Neutrophil (primary cell): ENCODE results near the gene PHC3.

Experiments
- H3K27ac ChIP-seq: fragments of 200-600 bp; sonication (generic); 2 replicates; pipeline ENCODE4 v1.5.1; 2016; ENCODE audit warnings: mild to moderate bottlenecking, moderate library complexity
- H3K27me3 ChIP-seq: fragments of 200-600 bp; sonication (generic); 2 replicates; pipeline ENCODE4 v1.6.0; 2016; ENCODE audit warnings: mild to moderate bottlenecking
- H3K36me3 ChIP-seq: fragments of 200-600 bp; sonication (generic); 2 replicates; pipeline ENCODE4 v1.5.1; 2017
- H3K4me1 ChIP-seq, 2 experiments: fragments of 200-600 bp in 1 of 2; sonication (generic) in 1 of 2; 1 replicate in 1 of 2; 2 replicates in 1 of 2; pipeline versions ENCODE4 v1.5.1 to v1.6.1; 2013 to 2016; ENCODE audit warnings: low read depth in 1 of 2, low read length in 1 of 2, mild to moderate bottlenecking in 1 of 2, moderate library complexity in 1 of 2; ENCODE audit not compliant: control insufficient read depth in 1 of 2, insufficient read depth in 1 of 2
- H3K4me3 ChIP-seq, 2 experiments: fragments of 200-600 bp in 1 of 2; sonication (generic) in 1 of 2; 1 replicate in 1 of 2; 2 replicates in 1 of 2; pipeline ENCODE4 v1.5.1; 2013 to 2016; ENCODE audit warnings: low read depth in 1 of 2, low read length in 1 of 2, mild to moderate bottlenecking in 1 of 2, moderate library complexity in 1 of 2
- H3K9me3 ChIP-seq: fragments of 200-600 bp; sonication (generic); 2 replicates; pipeline ENCODE4 v1.5.1; 2016
- TF ChIP-seq, protein P1 (sequence below): fragments of 200-600 bp; sonication (generic); IDR thresholded peaks from 2 replicates; pipeline ENCODE4 v1.5.1; 2016; ENCODE audit warnings: antibody characterized with exemption

PHC3 gene

GRCh38 chr3:170076715-170077238 is 104.8 kb downstream of the PHC3 start:
- H3K4me1 ChIP-seq: no peaks in the 10 kb centered on the region
- no peaks in the 10 kb centered on the region for H3K9me3 ChIP-seq
- H3K36me3 ChIP-seq: peaks cover 25% of the 10 kb centered on the region
- no peak overlapping the region for H3K27ac ChIP-seq
- no peaks in the 10 kb centered on the region for H3K27me3 ChIP-seq
- TF ChIP-seq, protein P1, sequence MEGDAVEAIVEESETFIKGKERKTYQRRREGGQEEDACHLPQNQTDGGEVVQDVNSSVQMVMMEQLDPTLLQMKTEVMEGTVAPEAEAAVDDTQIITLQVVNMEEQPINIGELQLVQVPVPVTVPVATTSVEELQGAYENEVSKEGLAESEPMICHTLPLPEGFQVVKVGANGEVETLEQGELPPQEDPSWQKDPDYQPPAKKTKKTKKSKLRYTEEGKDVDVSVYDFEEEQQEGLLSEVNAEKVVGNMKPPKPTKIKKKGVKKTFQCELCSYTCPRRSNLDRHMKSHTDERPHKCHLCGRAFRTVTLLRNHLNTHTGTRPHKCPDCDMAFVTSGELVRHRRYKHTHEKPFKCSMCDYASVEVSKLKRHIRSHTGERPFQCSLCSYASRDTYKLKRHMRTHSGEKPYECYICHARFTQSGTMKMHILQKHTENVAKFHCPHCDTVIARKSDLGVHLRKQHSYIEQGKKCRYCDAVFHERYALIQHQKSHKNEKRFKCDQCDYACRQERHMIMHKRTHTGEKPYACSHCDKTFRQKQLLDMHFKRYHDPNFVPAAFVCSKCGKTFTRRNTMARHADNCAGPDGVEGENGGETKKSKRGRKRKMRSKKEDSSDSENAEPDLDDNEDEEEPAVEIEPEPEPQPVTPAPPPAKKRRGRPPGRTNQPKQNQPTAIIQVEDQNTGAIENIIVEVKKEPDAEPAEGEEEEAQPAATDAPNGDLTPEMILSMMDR: no peak
- no peak overlapping the region for H3K4me3 ChIP-seq

- Histone ChIP-seq H3K36me3 (peaks cover 22% of the 10 kb centered on the region), H3K4me3 (no peak overlapping the region), H3K27ac (no peak overlapping the region), H3K9me3 (no peaks in the 10 kb centered on the region), H3K4me1 (no peaks in the 10 kb centered on the region), H3K27me3 (no peaks in the 10 kb centered on the region)
- TF ChIP-seq, protein P1: no peak
Measured at GRCh38 chr3:170075441-170076091, 106.0 kb downstream of the PHC3 start.

- Histone ChIP-seq H3K36me3 (peaks cover 33% of the 10 kb centered on the region), H3K4me1 (no peaks in the 10 kb centered on the region), H3K27ac (no peak overlapping the region), H3K4me3 (no peak overlapping the region), H3K27me3 (no peaks in the 10 kb centered on the region), H3K9me3 (no peaks in the 10 kb centered on the region)
- TF ChIP-seq, protein P1: no peak
Measured at GRCh38 chr3:170064108-170064507, 117.4 kb downstream of the PHC3 start.

- no peak overlapping the region for H3K4me3 ChIP-seq
- no peaks in the 10 kb centered on the region for H3K9me3 ChIP-seq
- TF ChIP-seq, protein P1: no peak
- no peaks in the 10 kb centered on the region for H3K27me3 ChIP-seq
- peaks cover 33% of the 10 kb centered on the region for H3K36me3 ChIP-seq
- no peak overlapping the region for H3K27ac ChIP-seq
- no peaks in the 10 kb centered on the region for H3K4me1 ChIP-seq
Measured at GRCh38 chr3:170063691-170064090, 117.8 kb downstream of the PHC3 start.

- Histone ChIP-seq H3K4me3 (no peak overlapping the region), H3K36me3 (peaks cover 28% of the 10 kb centered on the region), H3K27ac (no peak overlapping the region), H3K4me1 (peaks cover 6 to 9% of the 10 kb centered on the region in 2 experiments), H3K9me3 (no peaks in the 10 kb centered on the region), H3K27me3 (no peaks in the 10 kb centered on the region)
- TF ChIP-seq, protein P1: no peak
Measured at GRCh38 chr3:170062769-170063168, 118.8 kb downstream of the PHC3 start.
